MCF 10A (cell line): ENCODE data around the gene CCL20. TPM values are rescaled to one million over a fixed set of nuclear protein-coding genes. Genes with fewer than 3 reads are reported as not detected.
A peak's percentile ranks its signal among the peaks of the same experiment; 100 is the strongest.

Experiments
- BruUV-seq: library from RNA; stranded (reverse); fragments of 400-500 nt; replicated peaks from 2 replicates; lab custom pipeline; 2021; lab: Mats Ljungman, UMichigan
- CTCF ChIA-PET: fragments of 300-600 bp; sonication (Branson Sonifier 250); formaldehyde crosslinking; extraction: SDS; loops from one replicate; lab custom pipeline; 2021; ENCODE audit warnings: antibody characterized with exemption, inconsistent platforms; lab: Yijun Ruan, JAX
- POLR2A ChIA-PET: fragments of 300-600, 350-650 bp; sonication (Branson Sonifier 250); formaldehyde crosslinking; extraction: SDS; loops from one replicate; lab custom pipeline; 2020; ENCODE audit warnings: antibody characterized with exemption, inconsistent platforms; lab: Yijun Ruan, JAX
- DNase-seq: peaks from one replicate; pipeline ENCODE4 v3.0.0-alpha.2; 2018; ENCODE audit not compliant: unreplicated experiment
- H3K27ac Mint-ChIP-seq: one replicate; pipeline ENCODE4 v1.8.0; 2022; ENCODE audit warnings: mild to moderate bottlenecking, low read depth, mixed read lengths; ENCODE audit not compliant: unreplicated experiment
- H3K27me3 Mint-ChIP-seq: one replicate; pipeline ENCODE4 v1.8.0; 2022; ENCODE audit warnings: mixed read lengths; ENCODE audit not compliant: insufficient read depth, unreplicated experiment
- H3K36me3 Mint-ChIP-seq: one replicate; pipeline ENCODE4 v1.8.0; 2022; ENCODE audit warnings: mild to moderate bottlenecking, moderate library complexity, mixed read lengths; ENCODE audit not compliant: insufficient read depth, unreplicated experiment
- H3K4me1 Mint-ChIP-seq: one replicate; pipeline ENCODE4 v1.8.0; 2022; ENCODE audit warnings: mixed read lengths; ENCODE audit not compliant: insufficient read depth, unreplicated experiment
- H3K4me3 Mint-ChIP-seq: one replicate; pipeline ENCODE4 v1.8.0; 2022; ENCODE audit warnings: mild to moderate bottlenecking, moderate library complexity, mixed read lengths; ENCODE audit not compliant: unreplicated experiment
- H3K9me3 Mint-ChIP-seq: one replicate; pipeline ENCODE4 v1.8.0; 2022; ENCODE audit warnings: mixed read lengths; ENCODE audit not compliant: unreplicated experiment
- intact Hi-C: fragments of 100-400 bp; cut with micrococcal nuclease; formaldehyde crosslinking; loops from 2 replicates; pipeline ENCODE4 v1.14.1; 2022
- total RNA-seq: library from RNA; stranded (reverse); gene quantifications from 2 replicates; pipeline ENCODE4 v1.2.3, GENCODE V29; 2022
- TF ChIP-seq, protein P1 (sequence below): fragments of 200-600 bp; IDR thresholded peaks from one replicate; pipeline ENCODE4 v1.8.0; 2022; ENCODE audit warnings: antibody characterized with exemption, mild to moderate bottlenecking; ENCODE audit not compliant: unreplicated experiment

The CCL20 gene
- total RNA-seq, 1 experiment from 2014 or later: 34.4 TPM

DNA sequence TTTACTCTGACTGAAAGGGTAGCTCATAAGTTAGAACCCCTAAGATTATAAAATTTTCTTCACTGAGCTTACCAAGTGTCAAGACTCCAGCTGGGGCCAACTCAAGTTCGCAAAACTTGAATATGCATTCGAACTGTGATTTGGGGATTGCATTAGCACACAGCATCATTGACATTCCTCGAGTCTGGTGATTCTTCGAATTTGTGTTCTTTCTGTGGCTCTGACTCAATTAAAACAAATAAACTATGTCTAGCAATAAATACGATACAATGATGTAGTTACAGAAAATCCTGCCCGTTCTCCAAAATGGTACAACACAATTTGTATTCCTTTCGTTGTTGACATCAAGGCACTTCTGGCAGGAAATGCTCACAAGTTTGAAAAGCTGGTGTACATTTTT, 11.1 kb downstream of the CCL20 start:
- H3K4me3 Mint-ChIP-seq: no peak overlapping the region
- no peaks in the 10 kb centered on the region for H3K27me3 Mint-ChIP-seq
- H3K9me3 Mint-ChIP-seq: peaks cover 14% of the 10 kb centered on the region
- TF ChIP-seq, protein P1, sequence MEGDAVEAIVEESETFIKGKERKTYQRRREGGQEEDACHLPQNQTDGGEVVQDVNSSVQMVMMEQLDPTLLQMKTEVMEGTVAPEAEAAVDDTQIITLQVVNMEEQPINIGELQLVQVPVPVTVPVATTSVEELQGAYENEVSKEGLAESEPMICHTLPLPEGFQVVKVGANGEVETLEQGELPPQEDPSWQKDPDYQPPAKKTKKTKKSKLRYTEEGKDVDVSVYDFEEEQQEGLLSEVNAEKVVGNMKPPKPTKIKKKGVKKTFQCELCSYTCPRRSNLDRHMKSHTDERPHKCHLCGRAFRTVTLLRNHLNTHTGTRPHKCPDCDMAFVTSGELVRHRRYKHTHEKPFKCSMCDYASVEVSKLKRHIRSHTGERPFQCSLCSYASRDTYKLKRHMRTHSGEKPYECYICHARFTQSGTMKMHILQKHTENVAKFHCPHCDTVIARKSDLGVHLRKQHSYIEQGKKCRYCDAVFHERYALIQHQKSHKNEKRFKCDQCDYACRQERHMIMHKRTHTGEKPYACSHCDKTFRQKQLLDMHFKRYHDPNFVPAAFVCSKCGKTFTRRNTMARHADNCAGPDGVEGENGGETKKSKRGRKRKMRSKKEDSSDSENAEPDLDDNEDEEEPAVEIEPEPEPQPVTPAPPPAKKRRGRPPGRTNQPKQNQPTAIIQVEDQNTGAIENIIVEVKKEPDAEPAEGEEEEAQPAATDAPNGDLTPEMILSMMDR: no peak
- CTCF ChIA-PET: no interaction called here
- POLR2A ChIA-PET: interaction anchor here (0.6 to 0.8 kb wide), 2 partner anchors 13 to 127 kb away, joined by 3 read pairs; no protein-coding TSS in a partner anchor
- H3K27ac Mint-ChIP-seq: no peak overlapping the region
- peaks cover 31% of the 10 kb centered on the region for H3K4me1 Mint-ChIP-seq
- intact Hi-C loops: no loop called here
- BruUV-seq: no TSS peak
- DNase-seq: peak; percentile 21
- H3K36me3 Mint-ChIP-seq: no peaks in the 10 kb centered on the region

- intact Hi-C loops: no loop called here
- no TSS peak for BruUV-seq
- no peaks in the 10 kb centered on the region for H3K27me3 Mint-ChIP-seq
- POLR2A ChIA-PET: no interaction called here
- TF ChIP-seq, protein P1: no peak
- peak overlapping the region; percentile 33 for H3K27ac Mint-ChIP-seq
- no peaks in the 10 kb centered on the region for H3K36me3 Mint-ChIP-seq
- peak; percentile 15 for DNase-seq
- H3K4me3 Mint-ChIP-seq: peak overlapping the region; percentile 30
- CTCF ChIA-PET: no interaction called here
- peaks cover 7% of the 10 kb centered on the region for H3K9me3 Mint-ChIP-seq
- peaks cover 20% of the 10 kb centered on the region for H3K4me1 Mint-ChIP-seq
Observed at GRCh38 chr2:227826019-227826521, 12.4 kb downstream of the CCL20 start.

GRCh38 chr2:227826563-227826962, 12.9 kb downstream of the CCL20 start:
- no peak for DNase-seq
- intact Hi-C loops: no loop called here
- BruUV-seq: no TSS peak
- H3K4me1 Mint-ChIP-seq: peaks cover 16% of the 10 kb centered on the region
- H3K27ac Mint-ChIP-seq: peak overlapping the region; percentile 33
- H3K9me3 Mint-ChIP-seq: peaks cover 2% of the 10 kb centered on the region
- H3K36me3 Mint-ChIP-seq: no peaks in the 10 kb centered on the region
- CTCF ChIA-PET: no interaction called here
- no peaks in the 10 kb centered on the region for H3K27me3 Mint-ChIP-seq
- POLR2A ChIA-PET: interaction anchor here (0.7 kb wide), 1 partner anchor 52 kb away, joined by 3 read pairs; no protein-coding TSS in a partner anchor
- H3K4me3 Mint-ChIP-seq: peak overlapping the region; percentile 30
- TF ChIP-seq, protein P1: no peak

- intact Hi-C loops: no loop called here
- Mint-ChIP-seq H3K27me3 (no peaks in the 10 kb centered on the region), H3K9me3 (no peaks in the 10 kb centered on the region), H3K4me1 (peaks cover 14% of the 10 kb centered on the region), H3K27ac (peak overlapping the region; percentile 33), H3K4me3 (no peak overlapping the region), H3K36me3 (no peaks in the 10 kb centered on the region)
- no peak for DNase-seq
- BruUV-seq: no TSS peak
- ChIA-PET POLR2A (interaction anchor here (0.6 to 0.7 kb wide), 3 partner anchors 10 to 1893 kb away, joined by 3 read pairs; no protein-coding TSS in a partner anchor), CTCF (no interaction called here)
- TF ChIP-seq, protein P1: no peak
Observed at GRCh38 chr2:227827143-227827542, 13.5 kb downstream of the CCL20 start.
